GM12864 (cell line): Measurements from ENCODE around the gene SKOR1.

Experiments
- DNase-seq: peaks from one replicate; pipeline ENCODE4 v3.0.0-alpha.2; 2011; ENCODE audit warnings: low read depth
- H3K4me3 ChIP-seq: 2 replicates; pipeline ENCODE4 v1.5.1; 2011; ENCODE audit warnings: mild to moderate bottlenecking, low read depth, low read length, control low read depth
- TF ChIP-seq, protein P1 (sequence below): IDR thresholded peaks from 2 replicates; pipeline ENCODE4 v1.5.1; 2011; ENCODE audit warnings: low read depth, mild to moderate bottlenecking, moderate library complexity, low read length, control low read depth, inconsistent platforms; ENCODE audit errors: missing control alignments

The SKOR1 gene

DNA sequence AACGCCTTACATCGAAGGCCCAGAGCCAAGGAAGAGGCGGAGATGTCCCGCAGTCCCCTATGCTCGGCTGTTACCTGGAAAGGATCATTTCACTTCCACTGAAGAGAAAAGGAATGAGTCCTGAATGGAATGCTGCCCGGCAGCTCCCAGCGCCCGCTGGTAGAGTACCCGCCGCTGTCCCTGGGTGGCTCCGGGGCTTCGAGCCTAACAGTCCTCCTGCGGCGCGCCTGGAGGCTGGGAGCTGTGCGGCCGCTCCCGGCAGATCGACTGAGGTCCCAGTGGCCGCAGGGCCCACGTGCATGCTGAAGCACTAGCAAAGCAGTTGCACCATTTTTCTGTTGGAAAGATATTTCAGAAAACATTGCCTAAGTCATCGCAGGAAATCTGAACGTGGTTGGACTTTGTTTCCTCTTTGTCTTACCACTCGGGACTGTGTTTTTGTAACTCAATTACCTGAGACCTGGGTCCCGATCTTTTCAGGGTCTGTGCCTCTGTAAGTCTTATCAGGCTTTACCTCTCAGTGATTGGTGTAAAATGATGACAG lies 13.6 kb downstream of the SKOR1 start:
- TF ChIP-seq, protein P1, sequence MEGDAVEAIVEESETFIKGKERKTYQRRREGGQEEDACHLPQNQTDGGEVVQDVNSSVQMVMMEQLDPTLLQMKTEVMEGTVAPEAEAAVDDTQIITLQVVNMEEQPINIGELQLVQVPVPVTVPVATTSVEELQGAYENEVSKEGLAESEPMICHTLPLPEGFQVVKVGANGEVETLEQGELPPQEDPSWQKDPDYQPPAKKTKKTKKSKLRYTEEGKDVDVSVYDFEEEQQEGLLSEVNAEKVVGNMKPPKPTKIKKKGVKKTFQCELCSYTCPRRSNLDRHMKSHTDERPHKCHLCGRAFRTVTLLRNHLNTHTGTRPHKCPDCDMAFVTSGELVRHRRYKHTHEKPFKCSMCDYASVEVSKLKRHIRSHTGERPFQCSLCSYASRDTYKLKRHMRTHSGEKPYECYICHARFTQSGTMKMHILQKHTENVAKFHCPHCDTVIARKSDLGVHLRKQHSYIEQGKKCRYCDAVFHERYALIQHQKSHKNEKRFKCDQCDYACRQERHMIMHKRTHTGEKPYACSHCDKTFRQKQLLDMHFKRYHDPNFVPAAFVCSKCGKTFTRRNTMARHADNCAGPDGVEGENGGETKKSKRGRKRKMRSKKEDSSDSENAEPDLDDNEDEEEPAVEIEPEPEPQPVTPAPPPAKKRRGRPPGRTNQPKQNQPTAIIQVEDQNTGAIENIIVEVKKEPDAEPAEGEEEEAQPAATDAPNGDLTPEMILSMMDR, result no peak
- no peak for DNase-seq
- H3K4me3 ChIP-seq, result no peak overlapping the region

DNA sequence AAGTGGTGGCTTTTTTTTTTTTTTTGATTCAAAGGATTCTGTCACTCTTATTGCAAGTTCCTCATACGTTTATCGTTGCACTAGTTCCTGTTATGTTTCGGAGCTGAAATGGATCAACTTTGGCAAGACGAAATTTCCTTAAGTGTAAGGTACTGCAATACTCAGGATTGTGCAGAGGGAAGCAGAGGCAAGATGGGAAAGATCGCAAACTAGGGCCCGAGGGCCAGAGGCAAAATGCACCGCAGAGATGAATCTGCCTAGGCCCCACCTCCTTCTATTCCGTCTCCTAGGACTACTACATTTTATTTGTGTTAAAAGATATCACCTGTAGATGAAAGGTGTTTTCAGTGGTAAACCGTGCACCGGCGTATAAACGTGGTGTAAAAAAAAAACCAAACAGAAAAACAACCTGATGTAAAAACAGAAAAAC lies 14.2 kb downstream of the SKOR1 start:
- peak overlapping the region; percentile 38 for H3K4me3 ChIP-seq
- DNase-seq, result no peak
- TF ChIP-seq, protein P1, result no peak

DNA sequence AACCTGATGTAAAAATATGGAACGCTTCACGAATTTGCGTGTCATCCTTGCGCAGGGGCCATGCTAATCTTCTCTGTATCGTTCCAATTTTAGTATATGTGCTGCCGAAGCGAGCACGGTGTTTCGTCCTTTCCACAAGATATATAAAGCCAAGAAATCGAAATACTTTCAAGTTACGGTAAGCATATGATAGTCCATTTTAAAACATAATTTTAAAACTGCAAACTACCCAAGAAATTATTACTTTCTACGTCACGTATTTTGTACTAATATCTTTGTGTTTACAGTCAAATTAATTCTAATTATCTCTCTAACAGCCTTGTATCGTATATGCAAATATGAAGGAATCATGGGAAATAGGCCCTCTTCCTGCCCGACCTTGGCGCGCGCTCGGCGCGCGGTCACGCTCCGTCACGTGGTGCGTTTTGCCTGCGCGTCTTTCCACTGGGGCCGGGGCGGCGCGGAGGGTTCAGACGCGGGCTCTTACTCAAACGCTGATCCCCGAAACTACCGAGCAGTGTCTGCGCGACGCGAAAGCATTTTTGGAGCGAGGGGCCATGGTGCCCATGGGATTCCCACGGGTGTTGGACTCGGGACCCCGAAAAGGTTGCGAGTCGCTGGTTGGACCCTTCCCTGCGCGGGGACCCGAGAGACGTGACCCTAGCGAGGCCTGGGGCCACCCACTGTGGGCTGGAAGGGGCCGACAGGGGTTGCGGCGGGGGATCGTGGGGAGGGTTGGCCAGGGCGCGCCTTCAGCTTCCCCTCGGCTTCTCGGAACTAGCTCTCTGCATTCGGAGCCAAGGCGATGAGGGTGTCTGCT lies 14.8 kb downstream of the SKOR1 start, which contains the start of gene RNU6-1:
TSS of gene RNU6-1 (minus strand) at position 117 of the 820 bp plus-strand sequence.
- TF ChIP-seq, protein P1, result no peak
- peak; percentile 87 for DNase-seq
- peak within 1 kb of the TSS; percentile 64 for H3K4me3 ChIP-seq

DNA sequence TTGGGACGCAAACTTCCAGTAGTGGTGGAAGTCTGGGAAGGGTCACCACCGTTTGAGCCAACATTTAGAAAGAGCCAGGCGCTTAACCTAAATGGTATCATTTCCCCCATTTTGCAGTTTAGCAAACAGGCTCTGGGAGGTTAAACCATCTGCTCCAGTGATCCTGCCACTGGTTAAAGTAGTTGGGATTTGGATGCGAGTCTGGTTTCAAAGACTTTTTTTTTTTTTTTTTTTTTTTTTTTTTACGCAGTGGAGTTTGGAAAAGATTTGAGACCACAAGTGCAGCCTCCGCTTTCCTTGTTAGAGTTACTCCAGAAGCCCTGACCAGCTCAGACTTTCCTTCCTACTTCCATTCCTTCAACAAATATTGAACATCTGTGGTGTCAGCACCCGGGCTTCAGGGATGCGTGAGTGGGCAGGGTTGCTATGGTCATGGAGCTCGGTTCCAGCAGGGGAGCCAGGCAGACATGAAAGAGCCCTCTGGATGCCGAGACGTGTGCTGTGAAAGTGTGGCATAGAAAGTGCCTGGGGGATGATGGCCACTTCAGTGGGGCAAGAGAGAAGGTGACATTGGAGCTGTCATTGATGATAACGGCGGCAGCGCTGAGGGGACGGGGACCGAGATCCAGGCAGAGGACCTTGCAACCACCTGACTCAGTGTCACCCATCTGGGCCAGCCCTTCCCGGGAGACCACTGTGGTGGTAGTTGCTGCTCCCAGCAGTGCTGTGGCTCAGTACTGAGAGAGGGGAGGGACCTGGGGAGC lies 15.6 kb downstream of the SKOR1 start:
- peak overlapping the region; percentile 64 for H3K4me3 ChIP-seq
- DNase-seq, result no peak
- TF ChIP-seq, protein P1, result no peak

DNA sequence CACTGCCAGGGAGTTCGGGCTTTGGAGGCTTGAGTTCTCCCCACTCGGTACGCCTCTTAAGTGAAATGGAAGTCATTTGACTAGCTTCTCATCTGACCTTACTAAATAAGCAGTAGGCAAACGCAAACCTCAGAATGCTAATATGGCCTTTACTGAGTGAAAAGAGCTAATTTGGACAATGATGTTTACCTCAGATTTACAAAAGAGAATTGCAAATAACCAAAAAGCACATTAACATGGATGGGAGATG lies 16.1 kb downstream of the SKOR1 start:
- DNase-seq, result no peak
- H3K4me3 ChIP-seq, result peak overlapping the region; percentile 64
- TF ChIP-seq, protein P1, result no peak

DNA sequence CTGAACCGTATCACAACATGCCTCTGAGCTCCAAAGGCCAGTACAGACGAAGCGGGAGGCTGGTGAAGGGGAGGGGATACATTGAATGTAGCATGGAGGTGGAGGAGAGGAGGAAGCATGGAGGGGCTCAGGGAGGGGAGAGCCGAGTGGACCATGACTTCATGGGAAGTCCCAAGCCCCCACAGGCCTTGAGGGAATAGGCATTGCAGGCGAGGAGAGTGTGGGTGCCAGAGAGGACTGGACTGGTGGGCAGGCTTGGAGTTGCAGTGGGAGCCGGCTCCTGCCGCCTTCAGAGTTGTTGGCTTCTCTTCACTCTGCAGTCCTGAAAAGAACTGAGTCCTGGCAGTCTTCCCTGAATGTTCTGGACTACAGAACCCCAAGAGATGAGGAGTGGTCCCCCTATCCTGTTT lies 17.8 kb downstream of the SKOR1 start:
- H3K4me3 ChIP-seq, result no peak overlapping the region
- DNase-seq, result no peak
- TF ChIP-seq, protein P1, result no peak
